Measurements from ENCODE around the gene PPP3CA. TPM values are rescaled to one million over a fixed set of nuclear protein-coding genes. Genes with fewer than 3 reads are reported as not detected.
A peak's percentile ranks its signal among the peaks of the same experiment; 100 is the strongest.

The PPP3CA gene
- total RNA-seq, 2 experiments from 2014 or later: 12.9 to 13.8 TPM

- CTCF ChIA-PET: no interaction called here
- Histone ChIP-seq H3K4me3 (ENCODE audit: low read length) (no peak overlapping the region), H3K4me1 (ENCODE audit: insufficient read depth, low read length) (peaks cover 3% of the 10 kb centered on the region), H3K9me3 (ENCODE audit: control insufficient read depth in 1 of 2, insufficient read depth in 1 of 2, low read length in 2 of 2) (no peaks in the 10 kb centered on the region), H3K27ac (ENCODE audit: low read depth in 1 of 2, low read length in 2 of 2) (no peak overlapping the region), H3K36me3 (ENCODE audit: insufficient read depth, low read length) (no peaks in the 10 kb centered on the region), H3K27me3 (ENCODE audit: control insufficient read depth in 1 of 2, insufficient read depth in 2 of 2, low read length in 2 of 2) (no peaks in the 10 kb centered on the region)
- POLR2A ChIA-PET: no interaction called here
- no peaks in the 10 kb centered on the region for H3K36me3 Mint-ChIP-seq (ENCODE audit: low read depth)
- no peaks in the 10 kb centered on the region for H3K9me3 Mint-ChIP-seq
- DNase-seq: no peak
- TF ChIP-seq CTCF (IDR thresholded peaks at IDR 0.05): no peak
- H3K27me3 Mint-ChIP-seq: no peaks in the 10 kb centered on the region
- no peak overlapping the region for H3K27ac Mint-ChIP-seq
- ATAC-seq (ENCODE audit: poor library complexity): no peak
- H3K4me1 Mint-ChIP-seq (ENCODE audit: low read depth): no peaks in the 10 kb centered on the region
- intact Hi-C loops (cut with DNase I, micrococcal nuclease): no loop called here
- no peak overlapping the region for H3K4me3 Mint-ChIP-seq
Measured at GRCh38 chr4:101171747-101172146, 175.6 kb downstream of the PPP3CA start.

- Histone ChIP-seq H3K4me1 (ENCODE audit: insufficient read depth, low read length) (peaks cover 3% of the 10 kb centered on the region), H3K36me3 (ENCODE audit: insufficient read depth, low read length) (no peaks in the 10 kb centered on the region), H3K27ac (ENCODE audit: low read depth in 1 of 2, low read length in 2 of 2) (no peak overlapping the region), H3K4me3 (ENCODE audit: low read length) (no peak overlapping the region), H3K27me3 (ENCODE audit: control insufficient read depth in 1 of 2, insufficient read depth in 2 of 2, low read length in 2 of 2) (no peaks in the 10 kb centered on the region), H3K9me3 (ENCODE audit: control insufficient read depth in 1 of 2, insufficient read depth in 1 of 2, low read length in 2 of 2) (no peaks in the 10 kb centered on the region)
- H3K36me3 Mint-ChIP-seq (ENCODE audit: low read depth): no peaks in the 10 kb centered on the region
- intact Hi-C loops (cut with DNase I, micrococcal nuclease): loop anchor here (1.0 to 5.0 kb wide), 6 partner anchors 428 to 1094 kb away; no protein-coding TSS in a partner anchor
- peak; percentile 63 for TF ChIP-seq CTCF (IDR thresholded peaks at IDR 0.05)
- no peak overlapping the region for H3K4me3 Mint-ChIP-seq
- H3K27ac Mint-ChIP-seq: no peak overlapping the region
- ATAC-seq (ENCODE audit: poor library complexity) (peak; percentile 84), DNase-seq (peak in 13 of 14 experiments; percentile 6 to 78 (median 31))
- POLR2A ChIA-PET: no interaction called here
- no peaks in the 10 kb centered on the region for H3K27me3 Mint-ChIP-seq
- H3K9me3 Mint-ChIP-seq: no peaks in the 10 kb centered on the region
- H3K4me1 Mint-ChIP-seq (ENCODE audit: low read depth): no peaks in the 10 kb centered on the region
- CTCF ChIA-PET: interaction anchor here (0.6 to 1.5 kb wide), 8 partner anchors 14 to 779 kb away, joined by 3 to 5 read pairs (median 4); no protein-coding TSS in a partner anchor
Measured at GRCh38 chr4:101169044-101170014, 178.0 kb downstream of the PPP3CA start.

- H3K9me3 Mint-ChIP-seq: no peaks in the 10 kb centered on the region
- Histone ChIP-seq H3K27ac (ENCODE audit: low read depth in 1 of 2, low read length in 2 of 2) (no peak overlapping the region), H3K4me1 (ENCODE audit: insufficient read depth, low read length) (no peaks in the 10 kb centered on the region), H3K4me3 (ENCODE audit: low read length) (no peak overlapping the region), H3K27me3 (ENCODE audit: control insufficient read depth in 1 of 2, insufficient read depth in 2 of 2, low read length in 2 of 2) (no peaks in the 10 kb centered on the region), H3K36me3 (ENCODE audit: insufficient read depth, low read length) (no peaks in the 10 kb centered on the region), H3K9me3 (ENCODE audit: control insufficient read depth in 1 of 2, insufficient read depth in 1 of 2, low read length in 2 of 2) (no peaks in the 10 kb centered on the region)
- CTCF ChIA-PET: no interaction called here
- DNase-seq (no peak), ATAC-seq (ENCODE audit: poor library complexity) (no peak)
- no peak for TF ChIP-seq CTCF (IDR thresholded peaks at IDR 0.05)
- intact Hi-C loops (cut with DNase I, micrococcal nuclease): no loop called here
- no peaks in the 10 kb centered on the region for H3K36me3 Mint-ChIP-seq (ENCODE audit: low read depth)
- H3K27ac Mint-ChIP-seq: no peak overlapping the region
- H3K27me3 Mint-ChIP-seq: no peaks in the 10 kb centered on the region
- POLR2A ChIA-PET: no interaction called here
- H3K4me1 Mint-ChIP-seq (ENCODE audit: low read depth): no peaks in the 10 kb centered on the region
- H3K4me3 Mint-ChIP-seq: no peak overlapping the region
Measured at GRCh38 chr4:101163936-101164335, 183.4 kb downstream of the PPP3CA start.

All from CD4-positive, alpha-beta T cell (primary cell).